Measurements from ENCODE around the gene TAF8. TPM values are rescaled to one million over a fixed set of nuclear protein-coding genes. Genes with fewer than 3 reads are reported as not detected.

The TAF8 gene
- total RNA-seq, 1 donor from 2014 or later = 55.7 TPM

DNA sequence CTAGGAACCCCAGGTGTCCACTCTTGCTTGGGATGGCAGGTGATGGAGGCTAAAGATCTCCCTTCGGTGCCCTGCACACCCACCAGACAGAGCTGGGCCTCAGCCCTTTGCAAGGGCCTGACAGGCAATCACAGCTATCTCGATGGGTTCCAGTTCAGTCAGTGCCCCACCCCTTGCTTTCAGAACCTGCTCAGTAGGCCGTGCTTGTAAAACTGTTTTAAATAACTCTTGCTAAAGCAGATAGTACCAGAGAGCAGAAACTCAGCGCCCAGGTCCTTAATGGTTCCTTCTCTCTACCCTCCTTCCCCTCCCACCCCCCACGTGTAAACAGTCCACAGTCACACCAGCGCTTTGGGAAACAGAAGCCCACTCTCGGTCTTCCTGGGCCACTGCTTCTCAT is 52.9 kb downstream of the TAF8 start:
- H3K27ac Mint-ChIP-seq = no peak overlapping the region
- no peaks in the 10 kb centered on the region for H3K36me3 Mint-ChIP-seq (ENCODE audit: low read depth)
- DNase-seq (no peak), ATAC-seq (ENCODE audit: low read depth) (no peak)
- H3K4me3 Mint-ChIP-seq = no peak overlapping the region
- intact Hi-C loops (cut with micrococcal nuclease) = no loop called here
- peaks cover 8% of the 10 kb centered on the region for H3K27me3 Mint-ChIP-seq
- ChIA-PET CTCF (interaction anchor here (1.3 to 2.5 kb wide), 5 partner anchors 7 to 325 kb away, joined by 3 to 6 read pairs (median 5); no protein-coding TSS in a partner anchor), POLR2A (no interaction called here)
- peaks cover 5% of the 10 kb centered on the region for H3K4me1 Mint-ChIP-seq
- TF ChIP-seq, protein P1, sequence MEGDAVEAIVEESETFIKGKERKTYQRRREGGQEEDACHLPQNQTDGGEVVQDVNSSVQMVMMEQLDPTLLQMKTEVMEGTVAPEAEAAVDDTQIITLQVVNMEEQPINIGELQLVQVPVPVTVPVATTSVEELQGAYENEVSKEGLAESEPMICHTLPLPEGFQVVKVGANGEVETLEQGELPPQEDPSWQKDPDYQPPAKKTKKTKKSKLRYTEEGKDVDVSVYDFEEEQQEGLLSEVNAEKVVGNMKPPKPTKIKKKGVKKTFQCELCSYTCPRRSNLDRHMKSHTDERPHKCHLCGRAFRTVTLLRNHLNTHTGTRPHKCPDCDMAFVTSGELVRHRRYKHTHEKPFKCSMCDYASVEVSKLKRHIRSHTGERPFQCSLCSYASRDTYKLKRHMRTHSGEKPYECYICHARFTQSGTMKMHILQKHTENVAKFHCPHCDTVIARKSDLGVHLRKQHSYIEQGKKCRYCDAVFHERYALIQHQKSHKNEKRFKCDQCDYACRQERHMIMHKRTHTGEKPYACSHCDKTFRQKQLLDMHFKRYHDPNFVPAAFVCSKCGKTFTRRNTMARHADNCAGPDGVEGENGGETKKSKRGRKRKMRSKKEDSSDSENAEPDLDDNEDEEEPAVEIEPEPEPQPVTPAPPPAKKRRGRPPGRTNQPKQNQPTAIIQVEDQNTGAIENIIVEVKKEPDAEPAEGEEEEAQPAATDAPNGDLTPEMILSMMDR (IDR thresholded peaks at IDR 0.05) = no peak
- H3K9me3 Mint-ChIP-seq = no peaks in the 10 kb centered on the region

DNA sequence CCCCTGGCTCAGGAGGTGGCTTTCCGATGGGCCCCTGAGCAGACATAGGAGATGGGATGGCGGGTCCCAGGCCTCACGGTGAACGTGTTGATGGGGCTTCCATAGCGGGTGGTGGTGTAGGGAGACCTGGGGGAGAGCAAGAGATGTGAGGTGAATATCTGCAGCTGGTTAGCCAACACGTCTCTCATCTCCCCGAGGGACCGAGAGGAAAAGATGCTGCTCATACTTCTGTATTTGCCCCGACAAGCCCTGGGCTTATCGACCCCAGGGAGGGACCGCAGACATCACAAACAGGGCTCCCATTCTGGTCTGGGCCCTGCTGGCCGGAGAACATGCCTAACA is 53.4 kb downstream of the TAF8 start:
- POLR2A ChIA-PET = no interaction called here
- TF ChIP-seq, protein P1 (IDR thresholded peaks at IDR 0.05) = no peak
- intact Hi-C loops (cut with micrococcal nuclease) = loop anchor here (1.0 kb wide), 4 partner anchors 63 to 323 kb away; partner anchors contain the start of genes MRPS10 and PRICKLE4

GRCh38 chr6:42104095-42104803 is 53.9 kb downstream of the TAF8 start:
- ChIA-PET POLR2A (no interaction called here), CTCF (interaction anchor here (0.7 to 2.5 kb wide), 22 partner anchors 8 to 444 kb away, joined by 3 to 6 read pairs (median 3); partner anchors contain the start of genes GUCA1B, MRPS10 and TOMM6)
- Mint-ChIP-seq H3K4me1 (peaks cover 5% of the 10 kb centered on the region), H3K9me3 (no peaks in the 10 kb centered on the region), H3K36me3 (ENCODE audit: low read depth) (no peaks in the 10 kb centered on the region), H3K27ac (no peak overlapping the region), H3K27me3 (peaks cover 8% of the 10 kb centered on the region), H3K4me3 (peak overlapping the region; percentile 72)
- TF ChIP-seq, protein P1 (IDR thresholded peaks at IDR 0.05) = no peak
- ATAC-seq (ENCODE audit: low read depth) (peak; percentile 84), DNase-seq (peak; percentile 56)
- intact Hi-C loops (cut with micrococcal nuclease) = loop anchor here (1.0 kb wide), 4 partner anchors 62 to 324 kb away; partner anchors contain the start of genes MRPS10 and PRICKLE4

More for the DNA sequence above, 53.4 kb downstream of the TAF8 start:
- no peaks in the 10 kb centered on the region for H3K36me3 Mint-ChIP-seq (ENCODE audit: low read depth)
- CTCF ChIA-PET = interaction anchor here (0.9 to 2.5 kb wide), 17 partner anchors 8 to 388 kb away, joined by 3 to 6 read pairs (median 4); partner anchors contain the start of gene TOMM6
- H3K4me3 Mint-ChIP-seq = peak overlapping the region; percentile 72
- no peak overlapping the region for H3K27ac Mint-ChIP-seq
- no peak for ATAC-seq (ENCODE audit: low read depth)
- peaks cover 5% of the 10 kb centered on the region for H3K4me1 Mint-ChIP-seq
- H3K27me3 Mint-ChIP-seq = peaks cover 8% of the 10 kb centered on the region
- DNase-seq = no peak
- no peaks in the 10 kb centered on the region for H3K9me3 Mint-ChIP-seq

- peak overlapping the region; percentile 63 for H3K4me3 Mint-ChIP-seq
- intact Hi-C loops (cut with micrococcal nuclease) = loop anchor here (1.0 kb wide), 4 partner anchors 62 to 324 kb away; partner anchors contain the start of genes MRPS10 and PRICKLE4
- peaks cover 5% of the 10 kb centered on the region for H3K4me1 Mint-ChIP-seq
- no peaks in the 10 kb centered on the region for H3K9me3 Mint-ChIP-seq
- peaks cover 8% of the 10 kb centered on the region for H3K27me3 Mint-ChIP-seq
- DNase-seq (no peak), ATAC-seq (ENCODE audit: low read depth) (no peak)
- TF ChIP-seq, protein P1 (IDR thresholded peaks at IDR 0.05) = no peak
- ChIA-PET CTCF (interaction anchor here (0.7 to 2.5 kb wide), 19 partner anchors 9 to 443 kb away, joined by 3 to 6 read pairs (median 3); partner anchors contain the start of genes GUCA1B, MRPS10 and TOMM6), POLR2A (no interaction called here)
- no peaks in the 10 kb centered on the region for H3K36me3 Mint-ChIP-seq (ENCODE audit: low read depth)
- no peak overlapping the region for H3K27ac Mint-ChIP-seq
Observed at GRCh38 chr6:42104804-42105125, 54.4 kb downstream of the TAF8 start.

- TF ChIP-seq, protein P1 (IDR thresholded peaks at IDR 0.05) = no peak
- H3K27ac Mint-ChIP-seq = no peak overlapping the region
- H3K4me1 Mint-ChIP-seq = peaks cover 5% of the 10 kb centered on the region
- ChIA-PET CTCF (interaction anchor here (1.0 to 2.5 kb wide), 9 partner anchors 9 to 443 kb away, joined by 3 to 6 read pairs (median 3); partner anchors contain the start of genes GUCA1B, MRPS10 and TOMM6), POLR2A (no interaction called here)
- ATAC-seq (ENCODE audit: low read depth) (no peak), DNase-seq (no peak)
- intact Hi-C loops (cut with micrococcal nuclease) = no loop called here
- H3K9me3 Mint-ChIP-seq = no peaks in the 10 kb centered on the region
- H3K36me3 Mint-ChIP-seq (ENCODE audit: low read depth) = no peaks in the 10 kb centered on the region
- peak overlapping the region; percentile 63 for H3K4me3 Mint-ChIP-seq
- H3K27me3 Mint-ChIP-seq = peaks cover 8% of the 10 kb centered on the region
Observed at GRCh38 chr6:42105156-42105648, 54.9 kb downstream of the TAF8 start.

Data from activated B cell treated with CpG ODN at 0.5 μM for 24 hours (primary cell).